OCI-LY7 (cell line): ENCODE measurements around the gene TXNDC15. TPM values are rescaled to one million over a fixed set of nuclear protein-coding genes. Genes with fewer than 3 reads are reported as not detected.

Source experiments
- BruUV-seq: library from RNA; stranded (reverse); fragments of 400-500 nt; replicated peaks from 2 replicates; lab custom pipeline; 2021; lab: Mats Ljungman, UMichigan
- CTCF ChIA-PET: fragments of 300-600 bp; sonication (Branson Sonifier 250); formaldehyde crosslinking; loops from one replicate; lab custom pipeline; 2022; ENCODE audit warnings: antibody characterized with exemption; ENCODE audit not compliant: unreplicated experiment; lab: Charles Lee
- POLR2A ChIA-PET: fragments of 300-600 bp; sonication (Branson Sonifier 250); formaldehyde crosslinking; loops from one replicate; lab custom pipeline; 2022; ENCODE audit warnings: antibody characterized with exemption; lab: Charles Lee
- DNase-seq: peaks from one replicate; pipeline ENCODE4 v3.0.0-alpha.2; 2015; ENCODE audit warnings: low spot score
- H2AFZ ChIP-seq: fragments of 200-600 bp; sonication (generic), shearing (Covaris generic); 2 replicates; pipeline ENCODE4 v1.6.1; 2014; ENCODE audit warnings: mild to moderate bottlenecking, antibody characterized with exemption, low read length, moderate library complexity
- H3K27ac ChIP-seq: fragments of 200-600 bp; sonication (generic); 2 replicates; pipeline ENCODE4 v1.5.1; 2014; ENCODE audit warnings: mixed run types, low read depth, mild to moderate bottlenecking, moderate library complexity, low read length, inconsistent platforms; ENCODE audit not compliant: poor library complexity, severe bottlenecking
- H3K36me3 ChIP-seq: fragments of 200-600 bp; sonication (generic); 2 replicates; pipeline ENCODE4 v1.6.1; 2014; ENCODE audit warnings: mild to moderate bottlenecking, antibody characterized with exemption, low read length, moderate library complexity, mixed read lengths; ENCODE audit not compliant: insufficient read depth
- H3K4me1 ChIP-seq: fragments of 200-600 bp; sonication (generic); 2 replicates; pipeline ENCODE4 v1.5.1; 2014; ENCODE audit warnings: mild to moderate bottlenecking, low read length; ENCODE audit not compliant: insufficient read depth, poor library complexity, severe bottlenecking
- H3K4me2 ChIP-seq: fragments of 200-600 bp; sonication (generic); 2 replicates; pipeline ENCODE4 v1.6.1; 2014; ENCODE audit warnings: mild to moderate bottlenecking, low read length
- H3K4me3 ChIP-seq: fragments of 200-600 bp; sonication (generic); 2 replicates; pipeline ENCODE4 v1.5.1; 2014; ENCODE audit warnings: mild to moderate bottlenecking, low read depth, low read length; ENCODE audit not compliant: poor library complexity, severe bottlenecking
- H3K79me2 ChIP-seq: fragments of 200-600 bp; sonication (generic); 2 replicates; pipeline ENCODE4 v1.6.1; 2016; ENCODE audit warnings: low read depth, mild to moderate bottlenecking, low read length, moderate library complexity, mixed read lengths; ENCODE audit not compliant: insufficient read depth
- H3K9me2 ChIP-seq: fragments of 200-600 bp; sonication (generic); 2 replicates; pipeline ENCODE4 v1.6.1; 2016; ENCODE audit warnings: mild to moderate bottlenecking, low read length, mixed read lengths; ENCODE audit not compliant: insufficient read depth
- H3K9me3 ChIP-seq: fragments of 200-600 bp; sonication (generic); 2 replicates; pipeline ENCODE4 v1.6.1; 2014; ENCODE audit warnings: mild to moderate bottlenecking, mixed run types, low read length, mixed read lengths
- H4K20me1 ChIP-seq: fragments of 200-600 bp; sonication (generic); 2 replicates; pipeline ENCODE4 v1.6.1; 2014; ENCODE audit warnings: mild to moderate bottlenecking, antibody characterized with exemption, low read length, moderate library complexity, mixed read lengths; ENCODE audit not compliant: insufficient read depth
- EZH2phosphoT487 ChIP-seq: fragments of 200-600 bp; sonication (generic); IDR thresholded peaks from 2 replicates; pipeline ENCODE4 v1.6.1; 2018; ENCODE audit warnings: low read depth, borderline replicate concordance, mild to moderate bottlenecking, mixed run types, antibody characterized with exemption, low read length, moderate library complexity, mixed read lengths
- intact Hi-C: fragments of 100-400 bp; cut with micrococcal nuclease; formaldehyde crosslinking; loops from one replicate; pipeline ENCODE4 v1.10.0; 2022; ENCODE audit not compliant: unreplicated experiment
- total RNA-seq, 2 experiments: library from RNA; depleted of rRNA in 1 of 2; stranded (reverse); fragments of >200 nt in 1 of 2; shearing (Covaris generic) in 1 of 2; gene quantifications; 2 replicates each; pipeline ENCODE4 v1.2.3, GENCODE V29; 2014 to 2022
- TF ChIP-seq, protein P1 (sequence below): fragments of 200-600 bp; sonication (generic); conservative IDR thresholded peaks from 2 replicates; pipeline ENCODE4 v1.5.1; 2014; ENCODE audit warnings: mild to moderate bottlenecking, antibody characterized with exemption, low read length, moderate library complexity, mixed read lengths

Gene TXNDC15
- total RNA-seq, 2 experiments from 2014 or later = 20.6 to 31.1 TPM

DNA sequence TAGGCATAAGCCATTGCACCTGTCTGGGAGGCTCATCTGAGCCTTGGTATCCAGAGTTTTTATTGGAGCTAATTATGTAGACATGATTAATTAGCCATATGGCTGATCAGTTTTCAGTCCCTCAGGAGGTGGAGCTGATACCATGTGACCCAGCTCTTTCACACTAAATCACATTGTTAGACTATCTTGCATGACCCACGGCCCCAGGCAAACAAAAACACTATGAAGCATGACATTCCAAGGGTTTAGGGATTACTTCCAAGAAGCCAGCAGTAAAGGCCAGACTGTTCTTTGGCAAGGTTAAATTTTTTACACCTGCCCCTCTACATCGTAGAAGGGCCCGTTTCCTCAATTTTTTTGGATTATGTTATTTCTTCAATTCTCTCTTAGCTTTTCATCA, 33.4 kb upstream of the TXNDC15 start:
- H3K9me2 ChIP-seq = no peaks in the 10 kb centered on the region
- H3K79me2 ChIP-seq = no peaks in the 10 kb centered on the region
- intact Hi-C loops = no loop called here
- POLR2A ChIA-PET = interaction anchor here (0.5 to 1.9 kb wide), 7 partner anchors 8 to 125 kb away, joined by 3 to 9 read pairs (median 4); no protein-coding TSS in a partner anchor
- peaks cover 8% of the 10 kb centered on the region for H3K4me1 ChIP-seq
- H2AFZ ChIP-seq = no peak overlapping the region
- H3K27ac ChIP-seq = no peak overlapping the region
- H3K4me2 ChIP-seq = no peak overlapping the region
- no peak for DNase-seq
- CTCF ChIA-PET = no interaction called here
- H4K20me1 ChIP-seq = no peaks in the 10 kb centered on the region
- no peaks in the 10 kb centered on the region for H3K9me3 ChIP-seq
- no peak overlapping the region for H3K4me3 ChIP-seq
- H3K36me3 ChIP-seq = peaks cover 58% of the 10 kb centered on the region
- no peak for TF ChIP-seq EZH2phosphoT487
- TF ChIP-seq, protein P1, sequence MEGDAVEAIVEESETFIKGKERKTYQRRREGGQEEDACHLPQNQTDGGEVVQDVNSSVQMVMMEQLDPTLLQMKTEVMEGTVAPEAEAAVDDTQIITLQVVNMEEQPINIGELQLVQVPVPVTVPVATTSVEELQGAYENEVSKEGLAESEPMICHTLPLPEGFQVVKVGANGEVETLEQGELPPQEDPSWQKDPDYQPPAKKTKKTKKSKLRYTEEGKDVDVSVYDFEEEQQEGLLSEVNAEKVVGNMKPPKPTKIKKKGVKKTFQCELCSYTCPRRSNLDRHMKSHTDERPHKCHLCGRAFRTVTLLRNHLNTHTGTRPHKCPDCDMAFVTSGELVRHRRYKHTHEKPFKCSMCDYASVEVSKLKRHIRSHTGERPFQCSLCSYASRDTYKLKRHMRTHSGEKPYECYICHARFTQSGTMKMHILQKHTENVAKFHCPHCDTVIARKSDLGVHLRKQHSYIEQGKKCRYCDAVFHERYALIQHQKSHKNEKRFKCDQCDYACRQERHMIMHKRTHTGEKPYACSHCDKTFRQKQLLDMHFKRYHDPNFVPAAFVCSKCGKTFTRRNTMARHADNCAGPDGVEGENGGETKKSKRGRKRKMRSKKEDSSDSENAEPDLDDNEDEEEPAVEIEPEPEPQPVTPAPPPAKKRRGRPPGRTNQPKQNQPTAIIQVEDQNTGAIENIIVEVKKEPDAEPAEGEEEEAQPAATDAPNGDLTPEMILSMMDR = no peak
- no TSS peak for BruUV-seq

DNA sequence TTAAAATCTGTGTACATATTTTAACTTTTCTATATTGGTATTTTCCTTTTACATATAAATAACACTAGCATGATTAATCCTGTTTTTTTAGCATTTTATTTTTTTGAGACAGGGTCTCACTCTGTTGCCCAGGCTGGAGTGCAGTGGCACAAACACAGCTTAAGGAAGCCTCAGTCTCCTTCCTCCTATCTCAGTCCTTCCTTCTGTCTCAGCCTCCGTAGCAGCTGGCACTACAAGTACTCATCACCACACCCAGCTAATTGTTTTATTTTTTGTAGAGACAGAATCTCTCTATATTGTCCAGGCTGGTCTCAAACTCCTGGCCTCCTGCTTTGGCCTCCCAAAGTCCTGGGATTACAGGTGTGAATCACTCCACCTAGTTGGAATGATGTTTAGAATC, 29.9 kb upstream of the TXNDC15 start:
- Histone ChIP-seq H3K4me3 (no peak overlapping the region), H3K4me1 (peaks cover 16% of the 10 kb centered on the region), H3K27ac (no peak overlapping the region), H3K9me2 (no peaks in the 10 kb centered on the region), H3K4me2 (no peak overlapping the region), H3K36me3 (peaks cover 46% of the 10 kb centered on the region), H4K20me1 (no peaks in the 10 kb centered on the region), H3K79me2 (peaks cover 24% of the 10 kb centered on the region), H3K9me3 (no peaks in the 10 kb centered on the region), H2AFZ (no peak overlapping the region)
- ChIA-PET POLR2A (interaction anchor here (1.2 to 1.9 kb wide), 2 partner anchors 85 to 108 kb away, joined by 3 to 11 read pairs; no protein-coding TSS in a partner anchor), CTCF (no interaction called here)
- intact Hi-C loops = no loop called here
- TF ChIP-seq, protein P1 = no peak
- TF ChIP-seq EZH2phosphoT487 = no peak
- BruUV-seq = no TSS peak
- no peak for DNase-seq

DNA sequence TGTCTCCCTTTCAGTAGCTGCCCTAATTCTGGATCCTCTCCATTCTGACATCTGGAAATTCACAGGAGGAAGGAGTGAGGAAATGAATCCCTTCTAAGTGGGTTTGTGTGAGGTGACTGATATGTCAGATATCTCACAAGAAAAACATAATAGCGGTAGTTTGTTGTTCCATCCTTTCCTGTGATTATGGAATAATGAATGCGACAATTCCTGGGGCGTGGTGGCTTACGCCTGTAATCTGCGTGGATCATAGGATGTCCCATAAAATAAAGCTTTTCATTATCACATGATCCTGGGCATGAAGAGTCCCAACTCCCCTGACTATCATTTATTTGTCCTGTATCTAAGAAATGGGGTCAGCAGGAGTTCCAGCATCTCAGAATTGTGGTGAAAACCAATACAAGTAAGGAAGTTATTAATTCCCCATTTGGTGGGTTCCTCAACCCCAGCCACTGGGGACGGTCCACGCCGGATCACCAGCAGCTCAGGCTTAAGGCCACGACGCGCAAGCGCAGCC, 28.8 kb upstream of the TXNDC15 start:
- peaks cover 38% of the 10 kb centered on the region for H3K36me3 ChIP-seq
- BruUV-seq = TSS peak; percentile 97
- no peaks in the 10 kb centered on the region for H3K9me2 ChIP-seq
- peak overlapping the region; percentile 83 for H2AFZ ChIP-seq
- peaks cover 16% of the 10 kb centered on the region for H3K4me1 ChIP-seq
- peak overlapping the region; percentile 80 for H3K27ac ChIP-seq
- ChIA-PET CTCF (interaction anchor here (0.8 kb wide), 1 partner anchor 24 kb away, joined by 4 read pairs; no protein-coding TSS in a partner anchor), POLR2A (interaction anchor here (0.7 to 1.9 kb wide), 6 partner anchors 12 to 109 kb away, joined by 3 to 11 read pairs (median 4); no protein-coding TSS in a partner anchor)
- H3K4me3 ChIP-seq = peak overlapping the region; percentile 79
- peaks cover 26% of the 10 kb centered on the region for H3K79me2 ChIP-seq
- TF ChIP-seq, protein P1 = no peak
- no peak for TF ChIP-seq EZH2phosphoT487
- no peaks in the 10 kb centered on the region for H3K9me3 ChIP-seq
- no peak for DNase-seq
- peak overlapping the region; percentile 88 for H3K4me2 ChIP-seq
- no peaks in the 10 kb centered on the region for H4K20me1 ChIP-seq
- intact Hi-C loops = loop anchor here (5.0 kb wide), 1 partner anchor 88 kb away; the partner anchor contains the start of gene DDX46
